B cell (primary cell): Measurements from ENCODE around the gene MOSPD2.

Experiments
- CTCF ChIP-seq: fragments of 200-600 bp; IDR thresholded peaks from one replicate; pipeline ENCODE4 v1.8.0; 2022; ENCODE audit warnings: antibody characterized with exemption, mild to moderate bottlenecking
- EZH2 ChIP-seq: IDR thresholded peaks from 2 replicates; pipeline ENCODE4 v1.6.1; 2012; ENCODE audit warnings: borderline replicate concordance, low read depth, mild to moderate bottlenecking, moderate library complexity, low read length; ENCODE audit not compliant: insufficient read depth, poor library complexity, severe bottlenecking

DNA sequence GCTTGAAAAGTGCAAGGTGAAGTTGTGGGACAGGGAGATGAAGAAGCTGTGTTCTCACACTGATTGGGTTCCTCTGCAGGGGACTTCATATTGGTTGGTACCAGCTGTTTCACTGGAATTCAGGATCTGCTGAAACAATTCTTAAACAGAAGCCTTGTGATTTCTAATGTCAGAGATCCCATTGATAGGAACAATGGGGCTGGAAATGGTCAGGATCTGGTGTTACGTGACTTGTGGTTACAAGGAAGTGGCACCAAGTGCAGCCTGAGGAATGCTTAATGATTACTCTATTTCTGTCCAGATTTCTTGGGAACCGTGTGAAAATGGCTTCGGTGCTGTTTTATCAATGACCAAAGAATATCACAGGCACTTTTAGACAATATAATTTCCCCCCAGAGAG is 68.1 kb downstream of the MOSPD2 start:
- no peak for TF ChIP-seq CTCF
- no peak for TF ChIP-seq EZH2
